Vagina (tissue), 2 donors: ENCODE measurements around the gene SPAM1. TPM values are rescaled to one million over a fixed set of nuclear protein-coding genes. Genes with fewer than 3 reads are reported as not detected.

Experiments used
- DNase-seq, 2 donors: peaks; one replicate each; pipeline ENCODE4 v3.0.0-alpha.2; 2017; ENCODE audit errors: extremely low spot score in 2 of 2
- H3K27ac ChIP-seq: fragments of 200-600 bp; sonication (generic); one replicate; pipeline ENCODE4 v1.5.1; 2019
- H3K27me3 ChIP-seq: fragments of 200-600 bp; sonication (generic); one replicate; pipeline ENCODE4 v1.5.1; 2019
- H3K36me3 ChIP-seq, 2 donors: fragments of 200-600 bp; sonication (generic); one replicate each; pipeline ENCODE4 v1.5.1; 2017 to 2019
- H3K4me1 ChIP-seq: fragments of 200-600 bp; sonication (generic); one replicate; pipeline ENCODE4 v1.5.1; 2019
- H3K4me3 ChIP-seq, 2 donors: fragments of 200-600 bp; sonication (generic); 1 replicate in 1 of 2; 2 replicates in 1 of 2; pipeline ENCODE4 v1.5.1; 2016 to 2019
- H3K9me3 ChIP-seq: fragments of 200-600 bp; sonication (generic); one replicate; pipeline ENCODE4 v1.5.1; 2019
- POLR2A ChIP-seq, 2 donors: fragments of 450-650 bp; IDR thresholded peaks; one replicate each; pipeline ENCODE4 v1.6.1; 2017; ENCODE audit warnings: antibody characterized with exemption in 2 of 2, mild to moderate bottlenecking in 2 of 2, moderate library complexity in 2 of 2
- POLR2AphosphoS5 ChIP-seq, 2 donors: sonication (generic); formaldehyde crosslinking; IDR thresholded peaks; one replicate each; pipeline ENCODE4 v1.9.0; 2017; ENCODE audit warnings: antibody characterized with exemption in 2 of 2, mild to moderate bottlenecking in 2 of 2, low read depth in 1 of 2; ENCODE audit not compliant: insufficient read depth in 1 of 2
- intact Hi-C: fragments of 100-400 bp; cut with DNase I; formaldehyde crosslinking; loops from one replicate; pipeline ENCODE4 v1.15.1; 2023
- total RNA-seq: library from RNA; depleted of rRNA; stranded (reverse); fragments of >200 nt; gene quantifications from one replicate; pipeline ENCODE4 v1.2.3, GENCODE V29; 2016
- TF ChIP-seq, protein P1 (sequence below), 3 experiments: fragments of 450-650 bp in 2 of 3; fragments of 200-600 bp in 1 of 3; sonication (generic) in 1 of 3; IDR thresholded peaks; one replicate each; pipeline ENCODE4 v1.5.1; 2017 to 2019; ENCODE audit warnings: antibody characterized with exemption in 3 of 3, mild to moderate bottlenecking in 2 of 3, moderate library complexity in 2 of 3

SPAM1 gene
- total RNA-seq, 1 donor from 2014 or later, result not detected

DNA sequence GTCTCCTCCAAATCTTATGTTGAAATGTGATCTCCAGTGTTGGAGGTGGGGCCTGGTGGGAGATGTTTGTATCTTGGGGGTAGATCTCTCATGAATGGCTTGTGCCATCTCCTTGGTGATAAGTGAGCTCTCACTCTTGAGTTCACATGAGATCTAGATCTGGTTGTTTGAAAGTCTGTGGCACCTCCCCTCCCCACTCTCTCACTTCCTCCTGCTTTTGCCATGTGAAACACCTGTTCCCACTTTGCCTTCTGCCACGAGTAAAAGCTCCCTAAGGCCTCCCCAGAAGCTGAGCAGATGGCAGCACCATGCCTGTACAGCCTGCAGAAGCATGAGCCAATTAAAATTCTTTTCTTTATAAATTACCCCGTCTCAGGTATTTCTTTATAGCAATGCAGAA, 84.3 kb downstream of the SPAM1 start:
- no peaks in the 10 kb centered on the region for H3K9me3 ChIP-seq
- intact Hi-C loops, result no loop called here
- H3K4me3 ChIP-seq, result no peak overlapping the region
- no peaks in the 10 kb centered on the region for H3K27me3 ChIP-seq
- no peak overlapping the region for H3K27ac ChIP-seq
- no peaks in the 10 kb centered on the region for H3K36me3 ChIP-seq
- DNase-seq, result no peak
- H3K4me1 ChIP-seq, result no peaks in the 10 kb centered on the region
- TF ChIP-seq, protein P1, sequence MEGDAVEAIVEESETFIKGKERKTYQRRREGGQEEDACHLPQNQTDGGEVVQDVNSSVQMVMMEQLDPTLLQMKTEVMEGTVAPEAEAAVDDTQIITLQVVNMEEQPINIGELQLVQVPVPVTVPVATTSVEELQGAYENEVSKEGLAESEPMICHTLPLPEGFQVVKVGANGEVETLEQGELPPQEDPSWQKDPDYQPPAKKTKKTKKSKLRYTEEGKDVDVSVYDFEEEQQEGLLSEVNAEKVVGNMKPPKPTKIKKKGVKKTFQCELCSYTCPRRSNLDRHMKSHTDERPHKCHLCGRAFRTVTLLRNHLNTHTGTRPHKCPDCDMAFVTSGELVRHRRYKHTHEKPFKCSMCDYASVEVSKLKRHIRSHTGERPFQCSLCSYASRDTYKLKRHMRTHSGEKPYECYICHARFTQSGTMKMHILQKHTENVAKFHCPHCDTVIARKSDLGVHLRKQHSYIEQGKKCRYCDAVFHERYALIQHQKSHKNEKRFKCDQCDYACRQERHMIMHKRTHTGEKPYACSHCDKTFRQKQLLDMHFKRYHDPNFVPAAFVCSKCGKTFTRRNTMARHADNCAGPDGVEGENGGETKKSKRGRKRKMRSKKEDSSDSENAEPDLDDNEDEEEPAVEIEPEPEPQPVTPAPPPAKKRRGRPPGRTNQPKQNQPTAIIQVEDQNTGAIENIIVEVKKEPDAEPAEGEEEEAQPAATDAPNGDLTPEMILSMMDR (IDR thresholded peaks at IDR 0.05), result no peak
- no peak for TF ChIP-seq POLR2A (IDR thresholded peaks at IDR 0.05)
- TF ChIP-seq POLR2AphosphoS5 (IDR thresholded peaks at IDR 0.05; ENCODE audit: insufficient read depth in 1 of 2, low read depth in 1 of 2), result no peak

Other genes starting within 250 kb of the SPAM1 start
- 24.8 TPM for gene WASL, start 176.2 kb upstream of the SPAM1 start, total RNA-seq
- 0.49 TPM for gene HYAL4, start 80.1 kb upstream of the SPAM1 start, total RNA-seq
- not detected for gene TMEM229A, start 107.8 kb downstream of the SPAM1 start, total RNA-seq